Measurements from ENCODE around the gene PPP2R1B.
"Not testable (repeated sequence)": the region's sequence is repeated elsewhere in the genome, so short reads cannot be mapped to it uniquely, and the experiment has no call there.

Gene PPP2R1B

DNA sequence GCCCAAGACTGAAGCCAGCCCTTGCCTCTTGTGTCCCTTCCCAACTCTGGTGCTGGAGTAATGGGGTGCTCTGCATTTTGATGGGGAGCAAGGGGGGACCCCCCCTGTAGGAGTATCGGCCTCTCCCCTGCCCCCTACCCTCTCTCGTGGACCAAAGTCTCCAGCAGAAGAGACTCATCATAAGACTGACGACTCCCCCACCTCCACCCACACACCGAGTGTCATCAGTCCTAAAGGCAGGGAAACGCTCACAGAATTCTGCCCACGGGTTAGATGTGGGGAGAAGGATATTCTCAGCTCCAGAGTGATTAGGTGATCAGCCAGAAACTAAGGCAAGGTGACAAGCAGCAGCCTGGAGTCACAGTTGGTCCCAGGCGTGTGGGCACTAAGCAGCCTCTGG is 38.8 kb downstream of the PPP2R1B start:
- DNase-seq (ENCODE audit: low read depth in 4 of 4, low spot score in 1 of 4): no peak

DNA sequence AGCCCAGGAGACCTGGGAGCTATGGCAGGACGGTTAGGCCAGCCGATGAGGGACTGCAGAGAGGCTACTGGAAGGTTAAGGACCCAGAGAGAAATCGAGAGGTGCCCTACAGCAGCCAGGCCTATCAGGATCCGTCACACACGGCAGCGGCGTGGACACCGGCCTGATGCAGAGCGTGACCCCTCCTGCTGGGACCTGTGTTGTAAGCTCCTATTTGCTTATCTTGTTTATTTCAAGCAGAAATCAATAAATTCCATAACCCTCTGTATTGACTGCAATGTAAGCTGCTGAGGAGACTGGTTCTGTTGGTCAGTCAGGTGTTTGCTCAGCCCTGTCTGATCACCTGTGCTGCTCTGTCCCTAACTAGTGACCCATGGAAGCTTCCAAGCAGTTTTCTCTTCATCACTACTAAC is 39.9 kb downstream of the PPP2R1B start:
- DNase-seq (ENCODE audit: low read depth in 4 of 4, low spot score in 1 of 4): no peak

GRCh38 chr11:111725621-111726020 is 40.6 kb downstream of the PPP2R1B start:
- no peak for DNase-seq (ENCODE audit: low read depth in 4 of 4, low spot score in 1 of 4)

- DNase-seq (ENCODE audit: low read depth in 4 of 4, low spot score in 1 of 4): no peak
Measured at GRCh38 chr11:111724615-111725129, 41.5 kb downstream of the PPP2R1B start.

DNA sequence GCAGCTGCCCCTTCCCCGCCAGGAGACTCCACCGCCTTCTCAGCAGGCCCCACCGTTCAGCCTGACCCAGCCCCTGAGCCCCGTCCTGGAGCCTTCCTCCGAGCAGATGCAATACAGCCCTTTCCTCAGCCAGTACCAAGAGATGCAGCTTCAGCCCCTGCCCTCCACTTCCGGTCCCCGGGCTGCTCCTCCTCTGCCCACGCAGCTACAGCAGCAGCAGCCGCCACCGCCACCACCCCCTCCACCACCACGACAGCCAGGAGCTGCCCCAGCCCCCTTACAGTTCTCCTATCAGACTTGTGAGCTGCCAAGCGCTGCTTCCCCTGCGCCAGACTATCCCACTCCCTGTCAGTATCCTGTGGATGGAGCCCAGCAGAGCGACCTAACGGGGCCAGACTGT is 42.6 kb downstream of the PPP2R1B start:
- DNase-seq (ENCODE audit: low read depth in 4 of 4, low spot score in 1 of 4): no peak

- DNase-seq (ENCODE audit: low read depth in 4 of 4, low spot score in 1 of 4): no peak
Measured at GRCh38 chr11:111722501-111722900, 43.7 kb downstream of the PPP2R1B start.

DNA sequence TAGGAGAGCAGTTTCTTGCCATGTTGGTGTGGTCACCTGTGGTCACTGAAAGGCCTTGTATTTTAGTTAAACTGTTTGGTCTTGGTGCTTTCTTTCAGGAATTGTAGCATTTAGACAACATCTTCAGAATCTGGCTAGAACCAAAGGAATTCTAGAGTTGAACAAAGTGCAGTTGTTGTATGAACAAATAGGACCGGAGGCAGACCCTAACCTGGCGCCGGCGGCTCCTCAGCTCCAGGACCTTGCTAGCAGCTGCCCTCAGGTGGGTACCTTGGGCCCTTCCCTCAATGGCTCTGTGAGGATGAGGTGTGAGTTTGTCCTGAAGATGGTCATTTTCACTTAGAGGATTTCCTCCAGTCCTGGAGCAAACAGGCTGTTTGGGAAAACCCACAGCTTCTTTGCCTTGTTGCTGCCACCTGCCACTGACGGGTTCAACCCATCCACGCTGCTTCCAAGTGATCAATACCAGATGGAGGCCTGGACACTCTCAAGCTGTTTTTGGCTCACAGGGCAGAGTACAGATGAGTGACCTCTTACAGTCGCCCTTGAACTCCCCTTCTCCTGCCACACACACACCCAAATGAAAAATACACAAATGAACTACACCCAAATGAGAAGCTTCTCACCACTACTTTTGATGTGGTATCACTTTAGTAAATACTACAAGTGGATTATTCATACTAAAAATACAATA is 45.2 kb downstream of the PPP2R1B start:
- no peak for DNase-seq (ENCODE audit: low read depth in 4 of 4, low spot score in 1 of 4)

GRCh38 chr11:111719379-111719778 is 46.8 kb downstream of the PPP2R1B start:
- no peak for DNase-seq (ENCODE audit: low read depth in 4 of 4, low spot score in 1 of 4)

GRCh38 chr11:111718859-111719258 is 47.3 kb downstream of the PPP2R1B start:
- no peak for DNase-seq (ENCODE audit: low read depth in 4 of 4, low spot score in 1 of 4)

- no peak for DNase-seq (ENCODE audit: low read depth in 4 of 4, low spot score in 1 of 4)
Measured at GRCh38 chr11:111718436-111718835, 47.8 kb downstream of the PPP2R1B start.

DNA sequence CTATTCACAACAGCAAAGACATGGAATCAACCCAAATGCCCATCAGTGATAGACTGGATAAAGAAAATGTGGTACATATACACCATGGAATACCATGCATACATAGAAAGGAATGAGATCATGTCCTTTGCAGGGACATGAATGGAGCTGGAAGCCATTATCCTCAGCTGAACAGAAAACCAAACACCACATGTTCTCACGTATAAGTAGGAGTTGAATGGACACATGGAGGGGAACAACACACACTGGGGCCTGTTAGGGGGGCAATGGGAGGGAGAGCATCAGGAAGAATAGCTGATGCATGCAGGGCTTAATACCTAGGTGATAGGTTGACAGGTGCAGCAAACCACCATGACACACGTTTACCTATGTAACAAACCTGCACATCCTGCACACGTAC is 48.5 kb downstream of the PPP2R1B start:
- DNase-seq (ENCODE audit: low read depth in 4 of 4, low spot score in 1 of 4): not testable (repeated sequence)

- DNase-seq (ENCODE audit: low read depth in 4 of 4, low spot score in 1 of 4): no peak
Measured at GRCh38 chr11:111715142-111715816, 50.9 kb downstream of the PPP2R1B start.

- DNase-seq (ENCODE audit: low read depth in 4 of 4, low spot score in 1 of 4): no peak
Measured at GRCh38 chr11:111714522-111714921, 51.7 kb downstream of the PPP2R1B start.

GRCh38 chr11:111707691-111708067 is 58.5 kb downstream of the PPP2R1B start:
- DNase-seq (ENCODE audit: low read depth in 4 of 4, low spot score in 1 of 4): no peak

- DNase-seq (ENCODE audit: low read depth in 4 of 4, low spot score in 1 of 4): no peak
Measured at GRCh38 chr11:111707039-111707690, 59.0 kb downstream of the PPP2R1B start.

GRCh38 chr11:111703576-111703975 is 62.6 kb downstream of the PPP2R1B start:
- no peak for DNase-seq (ENCODE audit: low read depth in 4 of 4, low spot score in 1 of 4)

- no peak for DNase-seq (ENCODE audit: low read depth in 4 of 4, low spot score in 1 of 4)
Measured at GRCh38 chr11:111702623-111703022, 63.6 kb downstream of the PPP2R1B start.

- no peak for DNase-seq (ENCODE audit: low read depth in 4 of 4, low spot score in 1 of 4)
Measured at GRCh38 chr11:111700162-111700561, 66.0 kb downstream of the PPP2R1B start.

DNA sequence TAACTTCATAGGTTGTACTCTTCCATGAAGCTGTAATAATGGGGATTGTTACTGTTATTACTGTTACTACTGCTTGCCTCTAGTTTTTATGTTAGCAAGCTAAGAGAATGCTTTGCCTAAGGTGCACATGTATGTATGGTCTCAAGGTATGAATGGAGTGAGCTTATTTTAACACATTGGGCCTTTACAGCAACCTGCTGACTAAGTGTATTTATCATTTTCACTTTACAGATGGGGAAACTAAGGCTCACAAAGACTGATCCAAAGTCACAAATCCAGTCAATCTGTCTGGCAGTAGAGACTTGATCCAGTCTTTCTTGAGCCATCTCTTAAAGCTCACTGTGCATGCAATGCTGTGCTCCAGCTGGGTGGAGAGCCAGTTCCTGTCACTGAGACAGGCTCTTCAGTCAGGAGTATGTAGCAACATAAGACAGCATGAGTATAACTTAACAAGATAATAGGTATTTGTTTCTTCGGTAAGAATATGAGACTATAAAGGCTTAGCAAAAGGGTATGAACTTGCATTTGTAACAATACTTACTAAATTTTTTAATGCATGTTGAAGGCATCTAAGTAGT is 66.5 kb downstream of the PPP2R1B start:
- DNase-seq (ENCODE audit: low read depth in 4 of 4, low spot score in 1 of 4): no peak

- no peak for DNase-seq (ENCODE audit: low read depth in 4 of 4, low spot score in 1 of 4)
Measured at GRCh38 chr11:111698852-111699559, 67.2 kb downstream of the PPP2R1B start.

- DNase-seq (ENCODE audit: low read depth in 4 of 4, low spot score in 1 of 4): no peak
Measured at GRCh38 chr11:111697933-111698371, 68.2 kb downstream of the PPP2R1B start.
